NCI-H146 treated with DMSO at 0.1 percent for 48 hours (cell line): ENCODE data around the gene LYRM4.
"Not testable (repeated sequence)": the region's sequence is repeated elsewhere in the genome, so short reads cannot be mapped to it uniquely, and the experiment has no call there.

Experiments
- DNase-seq: peaks from one replicate; lab custom pipeline; 2025; ENCODE audit not compliant: unreplicated experiment; lab: John Stamatoyannopoulos, UW

The LYRM4 gene

DNA sequence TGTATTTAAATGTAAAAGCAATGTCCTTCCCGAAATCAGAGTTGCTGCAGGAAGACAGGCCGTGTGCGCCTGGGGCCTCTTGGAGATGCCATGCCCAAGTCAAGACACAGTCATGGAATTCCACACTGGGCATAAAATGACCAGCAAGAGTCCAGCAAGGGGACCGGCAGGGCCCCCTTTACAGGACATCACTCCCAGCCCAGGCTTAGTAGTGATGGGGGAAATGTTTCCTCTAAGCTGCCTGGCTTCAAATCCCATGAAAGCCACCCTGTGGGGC lies 177.5 kb downstream of the LYRM4 start:
- no peak for DNase-seq

DNA sequence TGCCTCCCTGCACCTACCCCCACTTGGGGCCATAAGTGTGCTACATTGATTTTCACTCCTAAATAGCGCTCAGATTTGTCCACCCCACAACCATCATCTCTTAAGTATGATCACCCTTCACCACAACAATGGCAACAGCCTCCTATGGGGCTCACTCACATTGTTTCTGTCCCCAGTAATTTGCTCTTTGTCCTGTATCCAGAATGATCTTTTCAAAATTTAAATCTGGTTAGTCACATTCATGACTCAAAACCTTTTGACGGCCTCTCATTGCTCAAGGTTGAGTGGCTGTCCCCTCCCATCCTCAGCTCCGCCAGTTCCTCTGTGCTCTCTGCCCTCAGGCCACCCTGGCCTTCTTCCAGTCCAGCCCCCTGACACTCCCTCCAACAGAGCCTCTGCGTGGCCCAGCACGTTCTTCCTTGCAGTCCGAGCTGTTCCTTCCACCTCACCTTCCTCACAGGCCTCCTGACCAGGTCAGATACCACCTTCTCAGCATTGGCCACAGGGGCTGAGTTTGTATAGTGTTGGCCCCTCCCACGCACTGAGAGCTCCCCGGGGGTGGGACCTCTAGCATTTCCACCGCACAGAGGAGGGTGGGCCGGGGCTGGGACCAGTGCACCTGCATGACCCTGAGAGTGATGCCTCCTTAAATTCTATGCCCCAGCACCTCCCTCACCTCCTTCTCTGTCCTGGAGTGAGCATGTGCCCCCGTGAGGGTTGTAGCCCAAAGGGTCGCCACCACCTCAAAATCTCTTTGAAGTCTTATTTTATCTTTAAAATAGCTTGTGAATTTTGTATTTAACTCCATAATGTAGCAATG lies 178.1 kb downstream of the LYRM4 start:
- no peak for DNase-seq

DNA sequence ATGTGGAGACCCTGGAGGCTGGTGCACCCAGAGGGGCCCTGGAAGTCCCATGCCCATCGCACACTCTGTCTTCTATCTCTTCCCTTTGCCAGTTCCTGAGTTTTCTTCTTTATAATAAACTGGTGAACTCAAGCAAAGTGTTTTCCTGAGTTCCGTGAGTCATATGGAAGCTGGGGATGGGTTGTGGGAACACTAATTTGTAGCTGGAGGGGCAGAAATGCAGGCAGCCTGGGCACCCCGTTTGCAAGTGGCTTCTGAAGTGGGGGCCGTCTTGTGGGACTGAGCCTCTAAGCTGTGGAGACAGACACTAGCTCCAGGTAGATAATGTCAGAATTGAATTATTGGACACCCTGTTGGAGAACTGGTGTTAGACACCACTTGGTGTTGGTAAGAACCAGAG lies 178.8 kb downstream of the LYRM4 start:
- DNase-seq, result no peak

DNA sequence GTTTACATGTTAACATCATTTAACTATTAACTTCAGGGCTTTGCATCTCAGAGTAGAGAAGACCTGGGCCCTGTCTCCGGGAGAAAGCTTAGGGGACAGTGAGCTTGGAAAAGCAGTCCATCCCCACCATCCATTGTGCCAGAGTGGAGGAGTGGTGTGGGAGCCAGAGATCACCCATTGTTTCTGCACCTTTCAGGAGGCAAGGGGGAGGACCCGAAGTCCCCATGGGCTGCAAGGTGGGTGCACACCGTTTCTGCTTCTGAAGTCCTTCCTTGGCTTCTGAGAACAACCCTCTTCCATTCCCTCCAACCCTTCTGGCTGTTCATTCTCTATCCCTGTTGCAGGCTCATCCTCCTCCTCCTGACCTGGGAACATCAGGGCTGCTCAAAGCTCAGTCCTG lies 179.6 kb downstream of the LYRM4 start:
- no peak for DNase-seq

DNA sequence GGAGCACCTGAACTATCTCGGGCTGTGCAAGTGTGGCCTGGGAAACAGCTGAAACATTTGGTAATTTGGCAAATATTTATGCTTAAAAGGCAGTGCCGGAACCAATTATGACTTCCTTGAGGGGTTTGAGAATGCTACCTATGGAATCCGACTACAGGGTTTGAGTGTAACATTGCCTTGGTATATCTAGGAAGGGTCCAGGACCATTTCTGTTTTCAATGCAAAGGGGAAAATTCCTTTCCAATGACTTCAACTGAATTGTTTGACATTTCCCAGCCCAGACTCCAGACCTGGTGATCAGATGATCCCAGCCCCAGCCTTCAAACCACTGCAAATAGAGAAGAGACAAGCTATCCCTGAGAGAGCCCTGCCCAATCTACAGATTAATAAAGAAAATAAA lies 180.2 kb downstream of the LYRM4 start:
- no peak for DNase-seq

DNA sequence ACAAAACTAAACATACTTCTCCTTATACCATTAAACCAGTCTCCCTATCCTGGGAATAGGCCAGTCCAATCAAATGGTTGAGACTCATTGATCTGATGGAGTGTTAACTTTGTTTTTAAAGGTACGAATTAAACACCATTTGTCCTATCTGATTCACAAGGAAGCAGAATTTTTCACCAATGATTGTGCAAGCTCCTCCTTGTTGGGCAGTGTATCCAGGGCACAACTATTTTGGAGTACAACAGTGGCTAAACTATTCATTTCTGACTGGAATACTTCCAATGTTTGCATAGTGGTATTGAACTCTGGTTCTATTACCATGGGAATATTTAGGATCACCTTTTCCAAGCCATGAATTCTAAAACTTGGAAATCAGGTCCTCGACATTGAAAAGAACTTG lies 181.1 kb downstream of the LYRM4 start:
- DNase-seq, result no peak

DNA sequence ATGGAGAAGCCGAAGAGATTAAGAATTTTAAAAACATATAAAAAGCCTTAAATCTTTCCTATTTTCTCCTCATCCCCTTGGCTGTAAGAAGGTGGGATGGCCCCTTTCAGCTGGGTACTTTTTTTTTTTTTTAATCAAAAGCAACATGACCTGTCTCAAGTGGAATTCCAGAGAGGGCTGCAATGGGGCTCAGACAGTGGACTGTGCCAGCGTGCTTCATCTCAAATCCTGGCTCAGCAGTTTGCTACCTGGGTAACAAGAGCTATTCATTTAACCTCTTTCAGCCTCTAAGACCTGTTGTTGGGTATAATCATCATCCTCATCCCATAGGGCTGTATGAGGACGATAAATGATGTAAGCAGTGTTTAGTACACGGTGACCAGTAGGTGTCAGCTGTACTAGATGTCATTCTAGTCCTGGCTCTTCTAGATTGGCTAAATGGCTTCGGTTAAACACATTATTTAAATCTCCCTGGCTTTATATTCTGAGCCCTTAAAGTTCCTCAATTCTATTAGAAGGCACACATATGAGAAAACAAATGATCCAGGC lies 182.6 kb downstream of the LYRM4 start:
- no peak for DNase-seq

DNA sequence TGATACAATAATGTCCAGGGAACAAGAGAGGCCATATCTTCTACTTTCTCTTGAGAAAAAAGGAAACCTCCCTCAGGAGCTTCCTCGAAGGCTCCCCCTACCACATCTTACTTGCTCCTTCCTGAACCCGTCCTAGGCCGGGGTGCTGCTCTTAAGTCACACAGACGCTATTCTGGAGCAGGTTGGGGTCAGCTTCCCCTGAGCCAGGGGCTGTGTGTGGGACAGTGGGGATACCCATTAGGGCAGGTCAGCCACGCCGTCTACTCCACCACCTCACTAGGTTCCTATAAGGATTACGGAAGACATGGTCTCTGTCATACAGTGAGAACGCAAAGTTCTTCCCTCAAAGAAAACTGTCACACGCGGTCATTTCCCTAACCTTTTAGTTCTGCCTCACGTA lies 183.8 kb downstream of the LYRM4 start:
- DNase-seq, result no peak

DNA sequence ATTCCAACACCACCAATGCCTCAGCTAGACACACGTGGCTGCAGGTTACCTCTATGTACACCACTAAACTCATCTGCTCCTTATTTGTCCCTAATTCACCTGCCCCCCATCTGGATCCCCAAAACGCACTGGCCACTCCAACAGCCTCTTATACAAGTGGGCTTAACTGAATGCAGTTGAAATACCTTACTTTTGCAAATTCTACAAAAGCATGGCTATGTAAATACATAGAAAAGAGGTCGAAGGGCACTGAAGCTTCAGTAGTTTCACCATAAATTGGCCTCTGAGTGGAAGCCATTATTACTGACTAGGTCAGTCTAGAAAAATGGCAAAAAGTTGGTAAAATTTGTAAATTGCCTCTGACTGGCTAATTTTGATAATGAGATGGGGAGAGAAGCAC lies 186.8 kb downstream of the LYRM4 start:
- DNase-seq, result no peak

DNA sequence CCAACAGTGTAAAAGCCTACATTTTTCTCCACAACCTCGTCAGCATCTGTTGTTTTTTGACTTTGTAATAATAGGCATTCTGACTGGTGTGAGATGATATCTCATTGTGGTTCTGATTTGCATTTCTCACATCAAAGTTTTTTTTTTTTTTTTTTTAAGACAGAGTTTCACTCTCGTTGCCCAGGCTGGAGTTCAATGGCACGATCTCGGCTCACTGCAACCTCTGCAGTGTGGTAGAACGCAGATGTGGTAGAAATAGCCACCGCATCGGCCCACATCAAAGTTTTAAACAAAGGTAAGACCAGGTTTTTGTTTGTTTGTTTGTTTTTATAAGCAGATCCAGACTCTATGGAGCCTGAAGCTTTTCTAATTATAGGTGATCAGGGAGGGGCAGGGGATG lies 188.3 kb downstream of the LYRM4 start:
- DNase-seq, result no peak

DNA sequence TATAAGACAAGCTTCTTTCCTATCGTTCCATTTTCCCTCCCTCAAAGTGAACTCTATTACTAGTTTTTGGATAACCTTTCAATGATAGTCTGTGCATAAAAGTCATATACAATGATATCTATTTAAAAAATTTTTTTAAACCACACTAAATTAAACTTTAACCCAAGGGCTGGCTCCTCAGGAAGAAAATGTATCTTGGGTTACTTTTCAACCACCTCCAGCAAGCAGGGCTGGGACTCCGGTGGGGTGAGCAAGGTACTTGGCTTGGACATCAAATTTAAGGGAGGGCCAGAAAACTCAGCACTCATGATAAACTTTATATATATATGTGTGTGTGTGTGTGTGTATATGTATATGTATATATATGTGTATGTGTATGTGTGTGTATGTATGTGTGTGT lies 189.5 kb downstream of the LYRM4 start:
- DNase-seq, result no peak

DNA sequence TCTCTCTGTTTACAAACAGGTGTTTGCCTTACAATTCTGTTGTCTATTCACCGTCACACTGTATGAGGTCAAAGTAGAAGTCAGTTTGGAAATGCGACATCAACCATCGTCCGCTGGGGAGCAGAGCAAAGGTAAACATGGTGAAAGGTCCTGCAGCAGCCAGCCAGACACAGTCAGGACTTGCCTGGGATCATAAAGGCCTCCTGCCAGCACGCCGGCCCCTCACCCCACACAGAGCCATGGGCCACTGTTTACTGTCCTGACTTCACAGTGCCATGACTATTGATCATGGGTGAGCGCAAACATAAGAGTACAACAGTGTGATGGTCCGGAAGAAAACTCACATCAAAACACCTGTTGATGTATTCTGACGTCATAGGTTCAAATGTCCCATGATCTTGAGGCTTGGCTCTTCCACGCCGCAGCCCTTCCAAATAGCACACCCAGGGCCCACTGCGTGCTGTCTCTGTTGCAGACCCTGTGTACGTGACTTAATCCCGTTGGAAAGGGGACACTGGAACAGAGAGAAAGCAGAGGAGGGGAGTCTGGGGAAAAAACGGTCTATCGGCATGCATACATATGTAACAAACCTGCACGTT lies 192.5 kb downstream of the LYRM4 start:
- DNase-seq, result no peak

DNA sequence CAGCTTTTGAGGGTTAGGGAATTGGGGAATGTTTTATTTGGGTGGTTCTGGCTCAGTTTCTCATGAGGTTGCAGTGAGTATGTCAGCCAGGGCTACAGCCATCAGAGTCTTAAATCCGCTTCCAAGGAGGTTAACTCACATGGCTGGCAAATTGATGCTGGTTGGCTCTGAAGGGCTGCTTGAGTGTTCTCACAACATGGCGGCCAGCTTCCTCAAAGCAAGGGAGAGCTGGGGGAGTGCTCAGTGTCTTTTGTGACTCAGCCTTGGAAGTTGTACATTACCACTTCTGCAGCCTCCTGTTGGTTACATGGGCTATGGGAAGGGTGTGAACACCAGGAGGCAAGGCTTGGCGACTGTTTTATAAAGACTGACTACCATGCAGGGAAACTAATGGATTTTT lies 193.4 kb downstream of the LYRM4 start:
- DNase-seq, result no peak

DNA sequence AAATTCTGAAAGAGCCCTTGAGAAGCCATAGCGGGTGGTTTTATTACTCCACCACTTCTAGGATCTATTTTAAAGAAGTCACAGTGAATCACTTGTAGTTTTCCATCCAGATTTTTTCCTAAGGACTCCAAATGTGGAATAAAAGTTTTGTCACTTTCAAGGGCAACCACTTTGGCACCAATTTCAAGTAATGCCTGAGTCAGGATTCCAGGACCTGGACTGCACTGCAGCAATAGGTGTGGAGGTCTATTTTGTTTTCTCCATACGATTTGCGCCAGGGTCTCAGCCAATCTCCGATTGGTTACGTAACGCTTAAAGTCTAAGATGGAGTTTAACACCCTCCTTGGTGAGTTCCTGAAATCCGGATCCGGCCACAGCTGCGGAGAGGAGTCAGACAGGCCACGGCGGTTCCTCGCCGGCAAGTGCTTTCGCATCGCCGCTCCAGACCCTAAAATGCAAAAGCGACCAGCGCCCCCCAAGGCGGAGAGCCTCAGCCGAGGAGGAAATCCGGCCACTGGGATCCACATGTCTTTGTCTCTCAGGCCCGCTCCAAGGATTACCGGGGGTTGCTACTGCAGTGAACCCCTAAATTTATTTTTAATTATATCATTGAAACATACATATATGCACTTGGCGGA lies 194.2 kb downstream of the LYRM4 start:
- DNase-seq, result no peak

DNA sequence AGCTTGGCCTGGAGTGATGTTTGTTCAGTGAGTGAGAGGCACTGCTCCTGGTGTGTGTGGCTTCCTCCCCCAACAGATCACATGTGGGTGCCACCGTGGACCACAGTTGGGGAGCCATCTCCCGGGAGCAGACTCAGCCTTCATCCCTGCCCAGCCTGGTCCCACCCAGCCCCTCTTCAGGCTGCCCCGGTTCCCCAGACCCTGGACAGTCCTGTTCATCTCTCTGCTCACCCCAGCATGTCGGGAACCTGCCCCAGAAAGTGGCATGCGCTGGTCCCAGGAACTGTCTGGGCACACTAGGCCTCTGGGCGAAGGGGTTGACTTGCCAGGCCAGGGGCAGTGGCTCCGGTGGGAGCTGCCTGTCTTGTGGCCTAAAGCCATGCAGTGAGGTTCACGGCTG lies 197.1 kb downstream of the LYRM4 start:
- DNase-seq, result no peak

DNA sequence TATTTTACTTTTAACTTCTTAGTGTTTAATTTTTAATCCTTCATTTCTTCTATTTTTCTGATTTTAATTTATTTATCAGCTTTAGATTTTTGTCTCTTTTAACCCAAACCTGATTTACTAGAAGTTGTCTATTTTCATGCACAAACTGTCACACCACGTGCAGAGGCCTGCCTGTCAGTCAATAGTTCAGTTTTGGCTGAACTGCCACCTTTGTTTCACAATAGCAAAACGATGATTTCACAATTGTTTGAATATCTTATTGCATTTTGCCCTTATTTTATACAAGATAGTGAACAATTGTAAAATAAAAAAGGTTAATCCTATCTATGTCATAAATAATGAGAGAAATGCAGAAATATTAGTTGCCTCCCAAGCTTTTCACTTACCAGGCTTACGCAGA lies 199.6 kb downstream of the LYRM4 start:
- DNase-seq, result no peak

DNA sequence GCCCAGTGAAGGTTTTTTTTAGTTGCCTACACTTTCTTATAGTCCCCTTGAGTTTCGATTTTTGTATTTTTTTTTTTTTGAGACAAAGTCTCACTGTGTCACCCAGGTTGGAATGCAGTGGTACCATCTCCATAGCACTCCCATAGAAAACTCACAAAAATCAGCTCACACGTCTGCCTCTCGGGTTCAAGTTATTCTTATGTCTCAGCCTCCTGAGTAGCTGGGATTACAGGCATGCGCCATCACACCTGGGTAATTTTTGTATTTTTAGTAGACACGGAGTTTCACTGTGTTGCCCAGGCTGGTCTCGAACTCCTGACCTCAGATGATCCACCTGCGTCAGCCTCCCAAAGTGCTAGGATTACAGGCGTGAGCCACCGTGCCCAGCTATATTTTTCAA lies 200.3 kb downstream of the LYRM4 start:
- DNase-seq, result not testable (repeated sequence)

DNA sequence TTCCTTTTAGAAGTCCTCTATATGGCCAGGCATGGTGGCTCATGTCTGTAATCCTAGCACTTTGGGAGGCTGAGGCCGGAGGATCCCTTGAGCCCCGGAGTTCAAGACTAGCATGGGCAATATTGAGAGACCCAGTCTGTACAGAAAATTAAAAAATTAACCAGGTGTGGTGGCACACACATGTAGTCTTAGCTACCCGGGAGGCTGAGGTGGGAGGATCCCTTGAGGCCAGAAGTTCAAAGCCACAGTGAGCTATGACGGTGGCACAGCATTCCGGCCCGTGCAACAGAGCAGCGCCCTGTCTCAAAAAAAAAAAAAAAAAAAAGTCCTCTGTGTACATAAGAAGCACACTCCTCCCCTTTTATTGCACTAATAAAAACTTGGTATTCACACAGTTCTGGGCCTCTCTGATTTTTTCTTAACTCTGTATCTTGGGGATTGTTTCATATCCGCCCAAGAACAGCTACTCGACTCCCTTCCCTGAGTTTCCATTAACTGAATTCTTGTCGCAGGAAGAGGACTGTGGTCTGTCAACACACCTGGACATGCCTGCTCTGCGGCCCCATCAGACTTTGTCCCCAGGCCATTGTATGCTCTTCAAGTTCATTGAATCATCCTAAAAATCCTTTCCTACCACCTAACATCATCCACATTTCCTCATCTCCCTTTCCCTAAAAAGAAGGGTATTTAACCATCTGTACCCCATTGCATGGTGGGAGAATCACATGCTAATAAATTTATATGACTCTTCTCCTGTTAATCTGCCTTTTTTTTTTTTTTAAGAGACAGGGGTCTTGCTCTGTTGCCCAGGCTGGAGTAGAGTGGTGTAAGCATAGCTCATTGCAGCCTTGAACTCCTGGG lies 201.5 kb downstream of the LYRM4 start:
- DNase-seq, result no peak
